HepG2 (cell line): ENCODE measurements around the gene ITK. TPM values are rescaled to one million over a fixed set of nuclear protein-coding genes. Genes with fewer than 3 reads are reported as not detected.

ENCODE experiments used
- ATAC-seq: fragments of 200-7000 bp; cut with Tn5 transposase; 3 replicates; pipeline ENCODE4 v1.9.1; 2020; ENCODE audit warnings: mild to moderate bottlenecking, moderate library complexity
- BruUV-seq: library from RNA; stranded (reverse); fragments of 400-500 nt; replicated peaks from 2 replicates; lab custom pipeline; 2021; lab: Mats Ljungman, UMichigan
- CTCF ChIA-PET: fragments of 300-600 bp; formaldehyde crosslinking; extraction: SDS; loops from one replicate; lab custom pipeline; 2021; ENCODE audit warnings: low total read pairs, inconsistent platforms, low intra/inter-chr PET ratio; lab: Yijun Ruan, JAX
- POLR2A ChIA-PET: fragments of 350-600 bp; sonication (Branson Sonifier 250); formaldehyde crosslinking; loops from one replicate; lab custom pipeline; 2020; ENCODE audit warnings: antibody characterized with exemption, inconsistent platforms; lab: Yijun Ruan, JAX
- DNase-seq: peaks from one replicate; pipeline ENCODE4 v3.0.0-alpha.2; 2015; ENCODE audit warnings: low spot score
- FAIRE-seq: peaks from 3 replicates; lab custom pipeline; 2011; peaks lifted over from hg19 to GRCh38; lab: Jason Lieb, UNC
- H2AFZ ChIP-seq: one replicate; pipeline ENCODE4 v1.6.1; 2011; ENCODE audit warnings: low read length, inconsistent platforms
- H3K27ac ChIP-seq: fragments of 300-600 bp; 3 replicates; pipeline ENCODE4 v1.8.0; 2011; ENCODE audit warnings: mixed run types, mild to moderate bottlenecking, mixed read lengths, low read length, inconsistent platforms; ENCODE audit not compliant: insufficient read depth; ENCODE audit errors: extremely low read length
- H3K27me3 ChIP-seq, 2 experiments: fragments of 200-600 bp in 1 of 2; 2 replicates in 1 of 2; 3 replicates in 1 of 2; pipeline versions ENCODE4 v1.6.0 to v1.8.0; 2011; ENCODE audit warnings: low read length in 2 of 2, mild to moderate bottlenecking in 2 of 2, moderate library complexity in 2 of 2, inconsistent platforms in 1 of 2; ENCODE audit not compliant: insufficient read depth in 2 of 2, control insufficient read depth in 1 of 2
- H3K36me3 ChIP-seq, 2 experiments: fragments of 200-600 bp in 1 of 2; replicated peaks in 1 of 2; 2 replicates in 1 of 2; 3 replicates in 1 of 2; pipeline versions ENCODE4 v1.5.1 to v1.8.0; 2011; ENCODE audit warnings: low read length in 2 of 2, inconsistent platforms in 1 of 2; ENCODE audit not compliant: insufficient read depth in 2 of 2, control insufficient read depth in 1 of 2
- H3K4me1 ChIP-seq: 2 replicates; pipeline ENCODE4 v1.5.1; 2012; ENCODE audit warnings: low read length, inconsistent platforms; ENCODE audit not compliant: insufficient read depth
- H3K4me2 ChIP-seq: 2 replicates; pipeline ENCODE4 v1.6.0; 2011; ENCODE audit warnings: low read depth, low read length, inconsistent platforms
- H3K4me3 ChIP-seq, 3 experiments: fragments of 200-600 bp in 1 of 3; sonication (generic), shearing (Covaris generic) in 1 of 3; replicated peaks in 1 of 3; 2 replicates each; pipeline ENCODE4 v1.5.1; 2011 to 2016; ENCODE audit warnings: low read length in 3 of 3, inconsistent platforms in 2 of 3, low read depth in 2 of 3, mild to moderate bottlenecking in 2 of 3, control low read depth in 1 of 3, mixed read lengths in 1 of 3; ENCODE audit not compliant: insufficient read depth in 1 of 3
- H3K79me2 ChIP-seq: one replicate; pipeline ENCODE4 v1.6.1; 2011; ENCODE audit warnings: low read length, inconsistent platforms; ENCODE audit not compliant: insufficient read depth
- H3K9ac ChIP-seq: 2 replicates; pipeline ENCODE4 v1.6.0; 2011; ENCODE audit warnings: mild to moderate bottlenecking, low read depth, low read length, inconsistent platforms; ENCODE audit not compliant: insufficient read depth
- H3K9me3 ChIP-seq: 2 replicates; pipeline ENCODE4 v1.5.1; 2012; ENCODE audit warnings: mild to moderate bottlenecking, low read length
- H4K20me1 ChIP-seq: 2 replicates; pipeline ENCODE4 v1.6.0; 2011; ENCODE audit warnings: inconsistent platforms, mild to moderate bottlenecking, low read length, moderate library complexity; ENCODE audit not compliant: insufficient read depth
- ADNP ChIP-seq: sonication (generic); formaldehyde crosslinking; IDR thresholded peaks from 2 replicates; pipeline ENCODE4 v1.4.0; 2020; ENCODE audit warnings: missing genetic modification reagents
- MAF1 ChIP-seq: sonication (generic); formaldehyde crosslinking; IDR thresholded peaks from 2 replicates; pipeline ENCODE4 v1.5.0; 2020; ENCODE audit warnings: missing genetic modification reagents, borderline replicate concordance
- NBN ChIP-seq: fragments of 450-650 bp; conservative IDR thresholded peaks from 2 replicates; pipeline ENCODE4 v1.6.1; 2017
- TP53 ChIP-seq: sonication (generic); formaldehyde crosslinking; conservative IDR thresholded peaks from 2 replicates; pipeline ENCODE4 v1.4.0; 2020; ENCODE audit warnings: missing genetic modification reagents
- WGBS: methylation state at CpG from one replicate; pipeline ENCODE4 v1.1.6; 2017; ENCODE audit warnings: low lambda C conversion rate; 5-methylcytosine and 5-hydroxymethylcytosine counted together
- in situ Hi-C: cut with HindIII; loops from 2 replicates; pipeline ENCODE4 v1.10.0; 2017; ENCODE audit warnings: low pct_unique_long_range_greater_than_20kb; ENCODE audit not compliant: extremely low pct_ligation_motif_present
- intact Hi-C: fragments of 100-400 bp; cut with micrococcal nuclease; formaldehyde crosslinking; loops from one replicate; pipeline ENCODE4 v1.10.0; 2022; ENCODE audit not compliant: unreplicated experiment
- polyA plus RNA-seq, 8 experiments: library from polyadenylated mRNA; depleted of rRNA in 3 of 8; stranded (reverse) in 7 of 8; unstranded in 1 of 8; fragments of >200 nt; fragmentation: Illumina TruSeq in 4 of 8; extraction: Trizol in 4 of 8; gene quantifications; 2 replicates each; pipeline versions ENCODE4 v1.2.1 to v1.2.3, GENCODE V29; 2011 to 2016; ENCODE audit warnings: low read depth in 4 of 8, missing spikeins in 1 of 8, mixed read lengths in 1 of 8; ENCODE audit not compliant: insufficient read depth in 1 of 8
- total RNA-seq, 5 experiments: library from RNA; depleted of rRNA; stranded (reverse); fragments of >200 nt; fragmentation: Illumina TruSeq; extraction: Trizol; gene quantifications; 2 replicates each; pipeline ENCODE4 v1.2.3, GENCODE V29; 2016; ENCODE audit warnings: low read depth in 1 of 5
- TF ChIP-seq, protein P1 (sequence below): sonication (generic); formaldehyde crosslinking; IDR thresholded peaks from 2 replicates; pipeline ENCODE4 v1.4.0; 2020; ENCODE audit warnings: missing genetic modification reagents
- TF ChIP-seq, protein P2 (sequence below): sonication (generic); formaldehyde crosslinking; IDR thresholded peaks from 2 replicates; pipeline ENCODE4 v1.5.0; 2020; ENCODE audit warnings: missing genetic modification reagents, mild to moderate bottlenecking, borderline replicate concordance

ITK gene
- total and polyA plus RNA-seq, 2 of the 13 experiments (the other 11 are each of a cell fraction or from before 2014, with no cell fraction given) = 0.01 TPM; not detected in 1

DNA sequence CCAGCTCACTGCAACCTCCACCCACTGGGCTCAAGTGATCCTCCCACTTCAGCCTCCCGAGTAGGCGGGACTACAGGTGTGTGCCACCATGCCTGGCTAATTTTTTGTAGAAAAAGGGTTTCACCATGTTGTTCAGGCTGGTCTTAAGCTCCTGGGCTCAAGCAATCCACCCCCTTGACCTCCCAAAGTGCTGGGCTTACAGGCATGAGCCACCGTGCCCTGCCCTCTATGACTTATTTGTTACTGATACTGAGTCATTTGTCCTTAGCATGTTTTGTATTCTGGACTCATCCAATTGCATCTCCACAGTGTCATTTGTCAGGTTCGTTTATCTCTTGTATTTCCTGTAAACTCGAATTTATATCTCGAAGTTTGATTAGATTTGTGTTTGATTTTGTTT, 2.7 kb upstream of the ITK start (continued):
- TF ChIP-seq, protein P1, sequence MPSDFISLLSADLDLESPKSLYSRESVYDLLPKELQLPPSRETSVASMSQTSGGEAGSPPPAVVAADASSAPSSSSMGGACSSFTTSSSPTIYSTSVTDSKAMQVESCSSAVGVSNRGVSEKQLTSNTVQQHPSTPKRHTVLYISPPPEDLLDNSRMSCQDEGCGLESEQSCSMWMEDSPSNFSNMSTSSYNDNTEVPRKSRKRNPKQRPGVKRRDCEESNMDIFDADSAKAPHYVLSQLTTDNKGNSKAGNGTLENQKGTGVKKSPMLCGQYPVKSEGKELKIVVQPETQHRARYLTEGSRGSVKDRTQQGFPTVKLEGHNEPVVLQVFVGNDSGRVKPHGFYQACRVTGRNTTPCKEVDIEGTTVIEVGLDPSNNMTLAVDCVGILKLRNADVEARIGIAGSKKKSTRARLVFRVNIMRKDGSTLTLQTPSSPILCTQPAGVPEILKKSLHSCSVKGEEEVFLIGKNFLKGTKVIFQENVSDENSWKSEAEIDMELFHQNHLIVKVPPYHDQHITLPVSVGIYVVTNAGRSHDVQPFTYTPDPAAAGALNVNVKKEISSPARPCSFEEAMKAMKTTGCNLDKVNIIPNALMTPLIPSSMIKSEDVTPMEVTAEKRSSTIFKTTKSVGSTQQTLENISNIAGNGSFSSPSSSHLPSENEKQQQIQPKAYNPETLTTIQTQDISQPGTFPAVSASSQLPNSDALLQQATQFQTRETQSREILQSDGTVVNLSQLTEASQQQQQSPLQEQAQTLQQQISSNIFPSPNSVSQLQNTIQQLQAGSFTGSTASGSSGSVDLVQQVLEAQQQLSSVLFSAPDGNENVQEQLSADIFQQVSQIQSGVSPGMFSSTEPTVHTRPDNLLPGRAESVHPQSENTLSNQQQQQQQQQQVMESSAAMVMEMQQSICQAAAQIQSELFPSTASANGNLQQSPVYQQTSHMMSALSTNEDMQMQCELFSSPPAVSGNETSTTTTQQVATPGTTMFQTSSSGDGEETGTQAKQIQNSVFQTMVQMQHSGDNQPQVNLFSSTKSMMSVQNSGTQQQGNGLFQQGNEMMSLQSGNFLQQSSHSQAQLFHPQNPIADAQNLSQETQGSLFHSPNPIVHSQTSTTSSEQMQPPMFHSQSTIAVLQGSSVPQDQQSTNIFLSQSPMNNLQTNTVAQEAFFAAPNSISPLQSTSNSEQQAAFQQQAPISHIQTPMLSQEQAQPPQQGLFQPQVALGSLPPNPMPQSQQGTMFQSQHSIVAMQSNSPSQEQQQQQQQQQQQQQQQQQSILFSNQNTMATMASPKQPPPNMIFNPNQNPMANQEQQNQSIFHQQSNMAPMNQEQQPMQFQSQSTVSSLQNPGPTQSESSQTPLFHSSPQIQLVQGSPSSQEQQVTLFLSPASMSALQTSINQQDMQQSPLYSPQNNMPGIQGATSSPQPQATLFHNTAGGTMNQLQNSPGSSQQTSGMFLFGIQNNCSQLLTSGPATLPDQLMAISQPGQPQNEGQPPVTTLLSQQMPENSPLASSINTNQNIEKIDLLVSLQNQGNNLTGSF (CRISPR knock-in tag) = no peak
- TF ChIP-seq, protein P2, sequence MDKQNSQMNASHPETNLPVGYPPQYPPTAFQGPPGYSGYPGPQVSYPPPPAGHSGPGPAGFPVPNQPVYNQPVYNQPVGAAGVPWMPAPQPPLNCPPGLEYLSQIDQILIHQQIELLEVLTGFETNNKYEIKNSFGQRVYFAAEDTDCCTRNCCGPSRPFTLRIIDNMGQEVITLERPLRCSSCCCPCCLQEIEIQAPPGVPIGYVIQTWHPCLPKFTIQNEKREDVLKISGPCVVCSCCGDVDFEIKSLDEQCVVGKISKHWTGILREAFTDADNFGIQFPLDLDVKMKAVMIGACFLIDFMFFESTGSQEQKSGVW (CRISPR knock-in tag) = no peak
- TF ChIP-seq ADNP (CRISPR knock-in tag) = no peak

DNA sequence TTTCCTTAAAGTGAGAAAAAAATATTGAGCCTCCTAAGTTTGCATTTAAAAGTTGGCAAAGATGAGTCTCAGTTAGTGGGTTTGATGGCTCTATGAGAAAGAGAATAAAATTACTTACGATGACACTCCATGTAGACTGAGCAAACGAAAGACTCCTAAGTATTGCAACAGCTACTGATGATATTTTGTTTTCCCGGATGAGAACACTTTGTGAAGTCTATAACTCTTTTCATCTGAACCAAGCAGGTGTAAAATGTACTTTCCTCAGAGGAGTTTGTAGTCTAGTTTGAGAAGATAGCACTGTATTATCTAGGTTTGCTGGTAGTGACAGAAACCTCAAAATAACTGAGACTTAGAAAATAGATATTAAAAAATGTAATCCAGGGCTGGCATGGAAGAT, 1.7 kb upstream of the ITK start:
- POLR2A ChIA-PET = no interaction called here
- Histone ChIP-seq H4K20me1 (no peaks in the 10 kb centered on the region), H3K4me3 (no peak overlapping the region), H3K27me3 (peaks cover 0 to 1% of the 10 kb centered on the region in 2 experiments; a peak in 1 of 5 replicates), H3K4me1 (no peaks in the 10 kb centered on the region), H3K27ac (no peak overlapping the region), H3K36me3 (no peaks in the 10 kb centered on the region), H2AFZ (no peak overlapping the region), H3K9me3 (no peaks in the 10 kb centered on the region), H3K79me2 (no peaks in the 10 kb centered on the region), H3K4me2 (no peak overlapping the region), H3K9ac (no peak overlapping the region)
- ATAC-seq = no peak
- FAIRE-seq = no peak
- BruUV-seq = no TSS peak
- TF ChIP-seq TP53 (CRISPR knock-in tag) = no peak
- no peak for TF ChIP-seq NBN
- no peak for TF ChIP-seq MAF1 (CRISPR knock-in tag)
- in situ Hi-C loops (no loop called here), intact Hi-C loops (no loop called here)
- no peak for DNase-seq
- CTCF ChIA-PET = no interaction called here
- 16% methylated on average over 3 of the region's 3 CpGs for WGBS
